A673 (cell line): Measurements from ENCODE around the gene TPD52L2.

Experiments used
- EZH2 ChIP-seq: fragments of 200-600 bp; sonication (generic); IDR thresholded peaks from 2 replicates; pipeline ENCODE4 v1.6.1; 2017; ENCODE audit warnings: borderline replicate concordance, low read depth, mild to moderate bottlenecking, mixed read lengths, antibody characterized with exemption, low read length; ENCODE audit not compliant: poor library complexity, severe bottlenecking
- TF ChIP-seq, protein P1 (sequence below): fragments of 300-800, 200-600 bp; sonication (generic); conservative IDR thresholded peaks from 2 replicates; pipeline ENCODE4 v1.5.1; 2017; ENCODE audit warnings: low read depth, mild to moderate bottlenecking, antibody characterized with exemption, low read length, moderate library complexity, mixed read lengths

DNA sequence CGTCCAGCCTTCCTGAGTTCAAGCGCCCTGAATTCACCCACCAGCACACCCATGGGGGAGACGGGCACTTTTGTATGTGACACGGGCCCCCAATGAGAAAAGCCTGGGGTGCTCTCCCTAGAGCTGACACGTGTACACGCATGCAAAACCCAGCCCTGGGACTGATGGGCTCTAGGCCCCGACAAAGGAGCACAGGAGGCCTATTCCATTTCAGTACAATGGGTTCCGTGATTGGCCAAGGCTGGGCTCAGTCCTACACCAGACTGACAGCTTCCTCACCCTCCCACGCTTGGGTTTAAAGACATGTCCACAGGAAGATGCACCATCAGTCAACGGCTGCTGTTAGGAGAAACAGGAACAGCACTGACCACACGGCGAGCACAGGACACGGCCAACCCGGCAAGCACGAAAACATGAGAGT lies 42.8 kb upstream of the TPD52L2 start:
- TF ChIP-seq, protein P1, sequence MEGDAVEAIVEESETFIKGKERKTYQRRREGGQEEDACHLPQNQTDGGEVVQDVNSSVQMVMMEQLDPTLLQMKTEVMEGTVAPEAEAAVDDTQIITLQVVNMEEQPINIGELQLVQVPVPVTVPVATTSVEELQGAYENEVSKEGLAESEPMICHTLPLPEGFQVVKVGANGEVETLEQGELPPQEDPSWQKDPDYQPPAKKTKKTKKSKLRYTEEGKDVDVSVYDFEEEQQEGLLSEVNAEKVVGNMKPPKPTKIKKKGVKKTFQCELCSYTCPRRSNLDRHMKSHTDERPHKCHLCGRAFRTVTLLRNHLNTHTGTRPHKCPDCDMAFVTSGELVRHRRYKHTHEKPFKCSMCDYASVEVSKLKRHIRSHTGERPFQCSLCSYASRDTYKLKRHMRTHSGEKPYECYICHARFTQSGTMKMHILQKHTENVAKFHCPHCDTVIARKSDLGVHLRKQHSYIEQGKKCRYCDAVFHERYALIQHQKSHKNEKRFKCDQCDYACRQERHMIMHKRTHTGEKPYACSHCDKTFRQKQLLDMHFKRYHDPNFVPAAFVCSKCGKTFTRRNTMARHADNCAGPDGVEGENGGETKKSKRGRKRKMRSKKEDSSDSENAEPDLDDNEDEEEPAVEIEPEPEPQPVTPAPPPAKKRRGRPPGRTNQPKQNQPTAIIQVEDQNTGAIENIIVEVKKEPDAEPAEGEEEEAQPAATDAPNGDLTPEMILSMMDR: no peak
- no peak for TF ChIP-seq EZH2
